GM12892 (cell line): ENCODE measurements around the gene GALNTL6.

ENCODE experiments used
- POLR2A ChIP-seq: IDR thresholded peaks from 2 replicates; pipeline ENCODE4 v1.6.1; 2011; ENCODE audit warnings: low read depth, low read length, control low read depth
- POLR2AphosphoS5 ChIP-seq: IDR thresholded peaks from 2 replicates; pipeline ENCODE4 v1.6.1; 2011; ENCODE audit warnings: low read depth, low read length, control low read depth
- TAF1 ChIP-seq: IDR thresholded peaks from 2 replicates; pipeline ENCODE4 v1.6.1; 2011; ENCODE audit warnings: low read depth, mild to moderate bottlenecking, control low read depth, low read length, borderline replicate concordance

DNA sequence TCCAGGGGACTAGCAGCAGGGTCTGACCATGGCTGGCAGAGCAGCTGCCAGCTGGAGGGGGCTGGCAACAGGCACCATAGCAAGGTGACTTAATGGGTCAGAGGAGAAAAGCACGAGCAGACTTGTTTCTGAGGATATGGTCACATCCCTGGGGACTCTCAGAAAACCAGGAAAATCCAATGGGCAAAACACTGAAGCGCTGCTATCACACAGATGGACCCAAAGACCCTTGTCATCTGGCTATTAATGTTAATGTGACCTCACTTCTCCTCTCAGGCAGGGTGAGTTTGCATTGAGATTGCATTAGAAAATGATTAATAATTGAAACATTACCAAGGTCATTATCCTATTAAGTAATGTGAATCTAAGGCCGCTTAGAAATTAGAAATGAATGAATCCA is 1061.7 kb downstream of the GALNTL6 start:
- TF ChIP-seq TAF1 (no peak), POLR2AphosphoS5 (no peak), POLR2A (no peak)
